HG03520 (cell line): ENCODE results near the gene SHROOM2.

Source experiments
- ATAC-seq: cut with Tn5 transposase; IDR thresholded peaks from one replicate; pipeline ENCODE4 v1.9.1; 2021; ENCODE audit warnings: mild to moderate bottlenecking, moderate library complexity; ENCODE audit not compliant: unreplicated experiment

SHROOM2 gene

GRCh38 chrX:9887659-9888297 lies 101.5 kb downstream of the SHROOM2 start:
- no peak for ATAC-seq

GRCh38 chrX:9888953-9889470 lies 102.8 kb downstream of the SHROOM2 start:
- ATAC-seq = no peak

- ATAC-seq = no peak
Observed at GRCh38 chrX:9890681-9891091, 104.5 kb downstream of the SHROOM2 start.

GRCh38 chrX:9895225-9895912 lies 109.1 kb downstream of the SHROOM2 start:
- ATAC-seq = no peak

- ATAC-seq = no peak
Observed at GRCh38 chrX:9897761-9898161, 111.5 kb downstream of the SHROOM2 start.

GRCh38 chrX:9899640-9900111 lies 113.4 kb downstream of the SHROOM2 start:
- ATAC-seq = peak; percentile 64

- ATAC-seq = no peak
Observed at GRCh38 chrX:9902656-9903055, 116.4 kb downstream of the SHROOM2 start.

GRCh38 chrX:9903146-9903545 lies 116.9 kb downstream of the SHROOM2 start:
- no peak for ATAC-seq

GRCh38 chrX:9905288-9905687 lies 119.1 kb downstream of the SHROOM2 start:
- no peak for ATAC-seq

GRCh38 chrX:9905721-9906120 lies 119.5 kb downstream of the SHROOM2 start:
- ATAC-seq = no peak

GRCh38 chrX:9906919-9907318 lies 120.7 kb downstream of the SHROOM2 start:
- ATAC-seq = no peak

GRCh38 chrX:9907645-9908387 lies 121.6 kb downstream of the SHROOM2 start:
- ATAC-seq = no peak

- no peak for ATAC-seq
Observed at GRCh38 chrX:9909254-9909653, 123.0 kb downstream of the SHROOM2 start.

GRCh38 chrX:9911487-9911886 lies 125.3 kb downstream of the SHROOM2 start:
- ATAC-seq = no peak

- no peak for ATAC-seq
Observed at GRCh38 chrX:9912351-9913145, 126.3 kb downstream of the SHROOM2 start.

- no peak for ATAC-seq
Observed at GRCh38 chrX:9913146-9913433, 126.9 kb downstream of the SHROOM2 start.

GRCh38 chrX:9917861-9918260 lies 131.6 kb downstream of the SHROOM2 start:
- ATAC-seq = no peak

- ATAC-seq = no peak
Observed at GRCh38 chrX:9919632-9920172, 133.5 kb downstream of the SHROOM2 start.

- no peak for ATAC-seq
Observed at GRCh38 chrX:9921407-9921806, 135.2 kb downstream of the SHROOM2 start.

- no peak for ATAC-seq
Observed at GRCh38 chrX:9923357-9923756, 137.1 kb downstream of the SHROOM2 start.

GRCh38 chrX:9926002-9926401 lies 139.8 kb downstream of the SHROOM2 start:
- no peak for ATAC-seq
